Activated T-cell treated with anti-CD3 and anti-CD28 coated beads for 24 hours (primary cell): ENCODE results near the gene AEN.

ENCODE experiments used
- DNase-seq: peaks from one replicate; pipeline ENCODE4 v3.0.0-alpha.2; 2020; ENCODE audit warnings: low read depth

Gene AEN

GRCh38 chr15:88674661-88675060, 53.5 kb downstream of the AEN start:
- no peak for DNase-seq

- no peak for DNase-seq
These were observed 57.6 kb downstream of the AEN start for GRCh38 chr15:88678755-88679154.

DNA sequence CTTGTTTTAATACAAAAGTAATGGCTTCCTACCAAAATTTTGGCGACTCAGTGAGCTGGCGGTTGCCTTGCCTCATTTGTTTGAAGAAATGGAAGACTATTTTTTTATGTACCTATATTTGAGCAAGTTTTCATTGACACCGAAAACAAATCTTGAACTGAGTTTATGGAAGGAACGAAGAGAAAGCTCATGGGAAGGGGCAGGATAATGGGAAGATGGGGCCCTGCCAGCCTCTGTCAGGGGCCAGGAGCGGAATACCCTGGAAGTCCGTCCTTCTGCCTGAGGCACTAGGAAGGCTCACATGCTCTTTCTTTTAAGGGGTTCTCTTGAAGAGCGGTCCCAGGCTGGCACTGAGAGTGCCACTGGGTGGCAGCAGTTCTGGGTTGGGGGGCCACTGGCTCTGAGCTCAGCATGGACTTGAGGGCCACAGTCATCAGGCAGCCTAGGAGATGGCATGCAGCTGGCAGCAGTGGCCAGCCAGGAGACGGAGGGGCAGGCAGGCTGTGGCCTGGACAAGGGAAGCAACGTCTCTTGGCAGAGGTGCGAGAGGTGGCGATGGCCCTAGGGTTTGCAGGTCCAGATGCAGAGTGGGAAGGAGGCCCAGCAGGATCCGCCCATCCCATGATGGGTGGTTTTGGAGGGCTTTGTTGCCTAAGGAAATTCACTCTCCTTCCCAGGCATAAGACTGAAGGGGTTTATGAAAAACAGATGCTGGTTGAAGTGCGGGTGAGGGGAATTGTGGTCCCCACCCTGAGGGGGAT, 59.3 kb downstream of the AEN start:
- DNase-seq, result no peak

- no peak for DNase-seq
These were observed 60.6 kb downstream of the AEN start for GRCh38 chr15:88681610-88682221.
